Measurements from ENCODE around the gene ECSCR. TPM values are rescaled to one million over a fixed set of nuclear protein-coding genes. Genes with fewer than 3 reads are reported as not detected.

ECSCR gene
- total RNA-seq, 1 donor from 2014 or later = not detected

GRCh38 chr5:139439013-139439903 lies 23.3 kb downstream of the ECSCR start, which contains the start of gene DNAJC18:
DNAJC18 (minus strand) TSS chr5:139439525; CDS start chr5:139439445, 80 bp downstream.
- peaks cover 31% of the 10 kb centered on the region for H3K4me1 Mint-ChIP-seq (ENCODE audit: unreplicated experiment)
- H3K27me3 Mint-ChIP-seq (ENCODE audit: unreplicated experiment) = no peaks in the 10 kb centered on the region
- peak within 1 kb of the TSS; percentile 98 for H3K4me3 Mint-ChIP-seq (ENCODE audit: unreplicated experiment)
- peaks cover 17% of the 10 kb centered on the region for H3K36me3 Mint-ChIP-seq (ENCODE audit: unreplicated experiment)
- peak; percentile 96 for DNase-seq (ENCODE audit: extremely low spot score, unreplicated experiment)
- no peaks in the 10 kb centered on the region for H3K9me3 Mint-ChIP-seq (ENCODE audit: unreplicated experiment)
- no peak for TF ChIP-seq CTCF (IDR thresholded peaks at IDR 0.05)
- peak within 1 kb of the TSS; percentile 95 for H3K27ac Mint-ChIP-seq (ENCODE audit: unreplicated experiment)

GRCh38 chr5:139438707-139439012 lies 23.9 kb downstream of the ECSCR start:
- Mint-ChIP-seq H3K4me1 (ENCODE audit: unreplicated experiment) (peaks cover 25% of the 10 kb centered on the region), H3K27ac (ENCODE audit: unreplicated experiment) (peak overlapping the region; percentile 39), H3K36me3 (ENCODE audit: unreplicated experiment) (peaks cover 17% of the 10 kb centered on the region), H3K27me3 (ENCODE audit: unreplicated experiment) (no peaks in the 10 kb centered on the region), H3K4me3 (ENCODE audit: unreplicated experiment) (peak overlapping the region; percentile 98), H3K9me3 (ENCODE audit: unreplicated experiment) (no peaks in the 10 kb centered on the region)
- no peak for DNase-seq (ENCODE audit: extremely low spot score, unreplicated experiment)
- TF ChIP-seq CTCF (IDR thresholded peaks at IDR 0.05) = no peak

- TF ChIP-seq CTCF (IDR thresholded peaks at IDR 0.05) = no peak
- peaks cover 22% of the 10 kb centered on the region for H3K36me3 Mint-ChIP-seq (ENCODE audit: unreplicated experiment)
- DNase-seq (ENCODE audit: extremely low spot score, unreplicated experiment) = no peak
- H3K27ac Mint-ChIP-seq (ENCODE audit: unreplicated experiment) = no peak overlapping the region
- H3K4me3 Mint-ChIP-seq (ENCODE audit: unreplicated experiment) = no peak overlapping the region
- no peaks in the 10 kb centered on the region for H3K9me3 Mint-ChIP-seq (ENCODE audit: unreplicated experiment)
- peaks cover 18% of the 10 kb centered on the region for H3K4me1 Mint-ChIP-seq (ENCODE audit: unreplicated experiment)
- no peaks in the 10 kb centered on the region for H3K27me3 Mint-ChIP-seq (ENCODE audit: unreplicated experiment)
Observed at GRCh38 chr5:139435676-139436075, 26.9 kb downstream of the ECSCR start.

GRCh38 chr5:139431706-139432105 lies 30.8 kb downstream of the ECSCR start:
- no peak for TF ChIP-seq CTCF (IDR thresholded peaks at IDR 0.05)
- no peak for DNase-seq (ENCODE audit: extremely low spot score, unreplicated experiment)
- H3K4me1 Mint-ChIP-seq (ENCODE audit: unreplicated experiment) = no peaks in the 10 kb centered on the region
- no peaks in the 10 kb centered on the region for H3K27me3 Mint-ChIP-seq (ENCODE audit: unreplicated experiment)
- no peaks in the 10 kb centered on the region for H3K9me3 Mint-ChIP-seq (ENCODE audit: unreplicated experiment)
- H3K4me3 Mint-ChIP-seq (ENCODE audit: unreplicated experiment) = no peak overlapping the region
- H3K27ac Mint-ChIP-seq (ENCODE audit: unreplicated experiment) = no peak overlapping the region
- peaks cover 28% of the 10 kb centered on the region for H3K36me3 Mint-ChIP-seq (ENCODE audit: unreplicated experiment)

GRCh38 chr5:139430015-139430414 lies 32.5 kb downstream of the ECSCR start:
- Mint-ChIP-seq H3K4me3 (ENCODE audit: unreplicated experiment) (no peak overlapping the region), H3K4me1 (ENCODE audit: unreplicated experiment) (no peaks in the 10 kb centered on the region), H3K36me3 (ENCODE audit: unreplicated experiment) (peaks cover 30% of the 10 kb centered on the region), H3K27ac (ENCODE audit: unreplicated experiment) (no peak overlapping the region), H3K27me3 (ENCODE audit: unreplicated experiment) (no peaks in the 10 kb centered on the region), H3K9me3 (ENCODE audit: unreplicated experiment) (no peaks in the 10 kb centered on the region)
- TF ChIP-seq CTCF (IDR thresholded peaks at IDR 0.05) = no peak
- no peak for DNase-seq (ENCODE audit: extremely low spot score, unreplicated experiment)

All from osteocyte (in vitro differentiated cells).